HG03571 (cell line): ENCODE results near the gene RBM6.

Experiments used
- ATAC-seq: cut with Tn5 transposase; IDR thresholded peaks from one replicate; pipeline ENCODE4 v1.9.1; 2021; ENCODE audit not compliant: unreplicated experiment

RBM6 gene

DNA sequence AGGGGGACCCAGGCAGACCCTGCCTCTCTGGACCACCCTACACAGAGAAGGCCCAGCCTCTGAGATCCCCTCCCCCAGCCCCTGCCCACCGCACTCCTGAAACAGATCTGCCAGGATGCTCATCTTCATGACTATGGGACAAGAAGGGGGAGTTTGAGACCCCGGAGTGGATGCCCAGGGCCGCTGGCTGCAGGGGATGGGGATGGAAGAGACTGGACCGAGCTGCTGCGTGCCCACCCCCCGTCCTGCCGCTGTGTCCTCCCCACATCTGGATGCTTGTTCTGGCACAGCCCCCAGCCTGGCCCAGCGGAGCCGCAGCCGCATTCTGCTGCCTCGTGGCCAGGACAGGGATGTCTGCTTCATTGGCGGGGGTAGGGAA is 184.8 kb downstream of the RBM6 start:
- ATAC-seq: no peak

DNA sequence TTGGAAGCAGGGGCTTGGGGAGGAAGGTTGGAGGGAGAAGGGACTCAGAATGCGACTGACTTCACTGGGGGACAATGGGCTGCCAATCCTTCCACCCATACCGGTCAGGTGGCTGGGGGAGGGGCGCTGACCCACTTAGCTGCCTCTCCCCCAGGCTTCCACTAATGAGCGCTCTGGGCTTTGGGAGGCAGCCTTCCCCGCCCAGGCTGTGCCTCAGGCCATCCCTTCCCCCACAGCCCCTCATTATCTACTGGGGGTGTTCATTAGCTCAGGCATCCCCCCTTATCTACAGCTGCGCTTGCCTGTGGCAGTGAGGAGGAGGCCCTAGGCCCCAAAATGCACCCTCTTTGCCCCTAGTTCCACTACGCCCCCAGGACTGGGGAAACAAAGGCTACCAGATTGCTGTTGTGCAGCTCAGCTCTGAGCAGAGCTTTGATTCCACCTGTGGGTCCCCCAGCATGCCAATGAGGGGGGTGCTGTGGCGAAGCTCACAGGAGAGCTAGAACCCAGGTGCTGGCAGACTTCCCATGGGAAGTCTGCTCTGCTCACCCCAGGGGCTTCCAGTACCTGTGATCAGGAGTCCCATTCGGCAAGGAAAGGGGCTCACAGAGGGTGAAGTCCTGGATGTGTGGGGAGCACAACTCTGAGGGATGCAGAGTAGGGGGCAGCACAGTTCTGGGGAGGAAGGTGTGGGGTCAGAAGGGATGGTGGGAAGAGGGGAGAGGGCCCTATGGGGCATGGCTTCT is 185.8 kb downstream of the RBM6 start:
- no peak for ATAC-seq

DNA sequence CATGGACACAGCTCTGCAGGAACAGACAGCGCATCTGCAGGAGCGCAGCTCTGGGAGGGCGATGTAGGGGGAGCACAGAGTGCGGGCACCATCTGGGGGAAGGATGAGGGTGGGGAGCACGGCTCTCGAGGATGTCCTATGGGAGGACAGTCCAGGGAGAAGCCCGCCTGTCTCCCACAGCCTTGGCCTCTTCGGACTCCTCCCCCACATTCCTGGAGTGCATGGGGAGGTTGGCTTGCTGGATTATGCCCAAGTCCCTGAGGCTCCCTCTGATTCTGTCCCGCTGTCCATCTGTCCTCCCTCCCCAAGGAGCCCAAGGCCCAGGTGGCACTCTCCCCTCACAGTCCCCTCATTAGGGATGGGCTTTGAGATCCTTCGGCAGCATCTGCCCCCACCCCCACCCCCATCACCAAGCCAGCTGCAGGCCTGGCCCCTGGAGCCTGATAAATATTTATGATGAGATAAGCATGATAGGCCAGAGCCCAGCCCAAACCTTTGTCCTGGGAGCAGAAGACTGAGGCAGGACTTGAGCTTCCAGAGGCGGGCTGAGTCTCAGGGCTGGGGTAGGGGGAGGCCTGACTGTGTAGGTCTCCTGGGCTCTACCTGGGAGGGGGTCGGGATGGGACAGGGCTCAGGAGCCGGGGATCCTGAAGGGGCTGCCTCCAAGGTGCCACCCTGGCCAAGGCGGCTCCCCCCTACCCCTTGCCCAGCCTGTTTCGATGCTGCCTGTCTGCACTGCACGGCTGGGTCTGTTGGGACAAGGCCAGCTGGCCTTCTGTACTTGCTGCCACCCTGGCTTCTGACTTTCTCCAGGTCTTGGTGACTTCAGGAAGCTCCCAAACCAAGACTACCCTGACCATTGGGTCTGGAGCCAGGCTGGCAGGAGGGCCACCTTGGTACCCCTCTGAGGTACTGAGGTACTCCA is 186.6 kb downstream of the RBM6 start:
- no peak for ATAC-seq
